ENCODE measurements around the gene L3MBTL4. TPM values are rescaled to one million over a fixed set of nuclear protein-coding genes. Genes with fewer than 3 reads are reported as not detected.

The L3MBTL4 gene
- total RNA-seq, 1 donor from 2014 or later, result 14.9 TPM

DNA sequence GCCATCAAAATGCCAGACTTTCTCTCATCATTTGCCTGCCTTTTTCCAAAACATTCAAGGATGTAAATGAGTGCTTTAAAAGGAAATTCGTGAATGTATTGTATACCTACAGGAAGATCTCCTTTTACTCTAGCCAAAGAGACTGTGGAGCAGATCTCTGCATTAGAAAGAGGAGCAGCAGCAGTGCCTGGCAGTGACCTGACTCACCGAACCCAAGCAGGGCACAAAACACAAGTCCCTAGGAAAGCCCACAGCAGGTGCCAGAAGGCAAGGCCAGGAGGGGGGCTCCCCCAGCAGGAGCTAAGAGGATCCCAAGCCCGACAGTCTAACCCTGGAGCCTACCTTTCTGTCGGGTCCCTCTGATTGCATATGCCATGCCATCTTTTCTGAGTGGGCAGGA, 47.9 kb downstream of the L3MBTL4 start:
- DNase-seq (ENCODE audit: low spot score), result no peak

DNA sequence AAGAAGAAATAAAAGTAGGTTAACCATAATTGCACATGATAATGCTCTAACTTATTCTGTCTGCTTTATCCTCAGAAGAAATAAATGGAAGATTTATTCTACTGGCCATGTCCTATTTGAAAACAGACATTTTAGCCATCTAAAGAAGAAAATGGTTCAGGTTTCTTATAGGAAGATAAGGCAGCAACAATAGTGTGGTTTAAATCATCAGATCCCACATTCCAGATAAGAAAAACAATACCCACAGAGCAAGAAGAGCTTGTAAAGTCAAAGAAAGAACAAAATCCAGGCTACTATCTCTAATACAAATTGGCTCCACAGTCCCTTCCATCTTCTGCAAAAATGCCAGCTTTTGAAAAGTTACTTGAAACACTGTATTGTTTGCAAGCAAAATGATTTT, 49.3 kb downstream of the L3MBTL4 start:
- DNase-seq (ENCODE audit: low spot score), result no peak

DNA sequence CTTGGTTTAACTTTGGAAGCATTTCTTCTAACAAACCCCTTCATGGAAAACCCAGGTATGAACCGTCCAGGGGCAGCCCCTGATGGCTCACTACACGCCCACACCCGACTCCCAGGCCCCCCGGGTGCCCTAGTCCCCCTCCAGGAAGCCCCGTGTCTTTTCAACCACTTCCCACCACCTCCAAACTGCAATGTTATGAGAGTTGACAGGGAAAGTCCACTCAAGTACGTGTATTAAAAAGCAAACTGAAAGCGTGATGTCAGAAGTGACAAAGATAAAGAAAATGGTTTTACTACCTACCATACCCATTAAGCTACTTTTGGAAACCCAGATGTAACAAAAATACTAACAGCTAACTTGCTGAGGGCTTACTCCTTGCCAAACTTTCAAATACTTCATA, 51.5 kb downstream of the L3MBTL4 start:
- no peak for DNase-seq (ENCODE audit: low spot score)

DNA sequence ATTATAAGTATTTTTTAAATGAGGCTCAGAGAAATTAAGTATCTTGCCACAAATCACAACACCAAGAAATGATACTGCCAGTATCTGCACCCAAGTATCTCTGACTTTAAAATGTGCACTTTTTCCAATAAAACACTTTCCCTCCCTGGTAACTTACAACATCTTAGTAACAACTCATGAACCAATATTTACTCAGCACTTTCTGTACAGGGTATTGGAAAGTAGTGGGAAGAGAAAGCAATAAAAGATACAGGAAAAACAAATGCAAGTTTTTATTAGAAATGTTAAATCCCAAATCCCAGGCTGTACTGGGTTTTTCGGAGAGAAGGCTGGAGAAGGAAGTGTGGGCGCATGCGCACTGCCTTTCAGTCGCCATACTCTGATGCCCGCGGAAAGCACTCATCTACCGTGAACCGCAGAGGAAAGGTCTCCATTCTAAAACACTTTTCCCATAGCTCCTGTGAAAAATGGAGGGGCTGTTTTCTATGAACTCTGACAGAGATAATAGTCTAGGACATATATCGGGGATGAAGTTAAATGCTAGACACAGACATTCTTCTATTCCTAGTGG, 52.1 kb downstream of the L3MBTL4 start:
- DNase-seq (ENCODE audit: low spot score), result no peak

DNA sequence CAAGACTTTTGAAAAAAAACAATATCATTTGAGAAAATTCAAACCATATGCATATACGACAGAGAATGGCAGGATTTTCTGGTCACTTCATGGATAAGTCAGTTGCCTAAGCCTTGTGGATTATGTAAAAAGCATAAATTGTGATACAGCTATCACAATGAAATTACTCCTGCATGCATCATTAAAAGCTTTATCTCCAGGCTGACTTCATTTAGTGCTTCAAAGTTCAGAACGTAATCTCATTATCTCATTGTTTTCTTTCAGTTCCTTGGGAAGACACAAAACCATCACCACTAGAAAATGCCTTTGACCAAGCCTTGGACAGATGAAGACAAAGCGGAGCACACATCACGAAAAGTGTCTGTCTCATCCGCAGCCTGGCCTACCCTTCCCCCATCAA, 57.0 kb downstream of the L3MBTL4 start:
- DNase-seq (ENCODE audit: low spot score), result no peak

DNA sequence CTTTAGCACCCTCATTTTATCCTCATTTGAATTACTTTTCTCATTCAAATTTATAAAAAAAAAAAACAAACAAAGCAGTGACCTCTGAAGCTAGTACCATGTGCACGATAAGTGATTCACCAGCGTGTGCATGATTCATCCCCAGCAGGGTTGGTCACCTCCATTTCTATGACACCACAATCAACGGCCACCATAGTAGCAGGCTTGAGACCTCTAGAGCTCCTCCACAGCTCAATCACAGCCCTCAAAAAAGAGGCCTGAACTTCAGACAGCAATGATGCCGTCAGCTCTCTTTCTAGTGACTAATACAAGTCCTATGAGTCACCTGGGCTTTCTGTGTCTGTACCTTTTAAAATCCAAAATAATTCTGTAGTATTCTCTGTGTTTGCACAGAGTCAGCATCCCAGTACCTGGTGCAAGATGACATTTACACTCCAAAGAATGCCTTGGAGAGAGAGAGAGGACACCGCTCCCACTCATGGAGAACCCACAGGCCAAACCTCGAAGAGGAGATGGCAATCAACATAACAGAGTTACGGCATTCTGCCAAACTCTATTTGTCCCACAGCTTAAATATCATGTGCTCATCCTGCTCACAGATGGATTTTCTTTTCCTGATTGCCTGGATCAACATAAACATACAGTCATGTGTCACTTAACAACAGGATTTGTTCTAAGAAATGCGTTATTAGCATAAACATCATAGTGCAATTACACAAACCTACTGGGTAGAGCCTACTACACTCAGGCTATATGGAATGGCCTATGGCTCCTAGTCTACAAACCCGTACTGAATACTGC, 58.7 kb downstream of the L3MBTL4 start:
- DNase-seq (ENCODE audit: low spot score), result no peak

DNA sequence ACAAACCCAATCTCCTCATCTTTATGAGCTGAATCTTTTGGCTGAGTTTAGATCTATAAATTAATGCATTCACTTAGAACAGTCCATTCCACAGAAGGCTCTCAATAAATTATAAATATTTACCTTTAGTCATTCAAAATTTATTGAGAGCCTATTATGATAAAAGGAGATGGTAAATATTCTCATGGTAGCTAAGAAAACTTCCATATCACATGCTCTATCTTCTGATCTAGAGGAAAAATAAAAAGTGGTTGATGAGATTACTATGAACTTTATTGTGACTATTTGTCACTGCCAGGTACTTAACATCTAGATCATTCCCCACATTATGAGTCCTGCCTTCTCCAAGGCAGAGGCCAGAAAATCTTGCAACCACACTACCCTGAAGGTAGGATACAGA, 62.4 kb downstream of the L3MBTL4 start:
- DNase-seq (ENCODE audit: low spot score), result no peak

DNA sequence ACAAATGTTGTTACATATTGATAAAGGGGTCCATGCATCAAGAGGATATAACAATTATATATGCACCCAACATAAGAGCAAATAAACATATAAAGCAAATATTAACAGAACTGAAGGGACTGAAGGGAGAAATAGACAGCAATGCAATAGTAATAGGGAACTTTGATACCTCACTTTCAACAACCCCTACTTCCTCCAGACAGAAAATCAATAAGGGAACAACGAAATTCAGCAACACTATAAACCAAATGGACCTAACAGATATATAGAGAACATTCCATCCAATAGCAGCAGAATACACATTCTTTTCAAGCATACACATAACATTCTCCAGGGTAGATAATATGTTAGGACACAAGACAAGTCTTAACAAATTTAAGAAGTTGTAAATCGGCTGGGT, 71.7 kb downstream of the L3MBTL4 start:
- no peak for DNase-seq (ENCODE audit: low spot score)

DNA sequence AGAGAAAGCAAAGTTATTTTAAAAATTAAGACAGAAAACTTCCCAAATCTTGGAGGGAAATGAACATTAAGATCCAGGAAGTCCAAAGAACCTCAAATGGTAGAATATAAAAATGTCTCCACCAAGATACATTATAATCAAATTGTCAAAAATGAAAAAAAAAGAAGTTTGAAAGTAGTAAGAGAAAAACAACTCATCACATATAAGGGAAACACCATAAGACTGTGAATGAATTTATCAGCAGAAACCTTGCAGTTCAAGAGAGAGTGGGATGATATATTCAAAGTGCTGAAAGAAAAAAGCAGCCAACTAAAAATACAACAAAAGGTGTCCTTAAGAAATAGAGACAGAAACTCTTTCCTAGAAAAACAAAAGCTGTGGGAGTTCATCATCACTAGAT, 73.0 kb downstream of the L3MBTL4 start:
- DNase-seq (ENCODE audit: low spot score), result no peak

DNA sequence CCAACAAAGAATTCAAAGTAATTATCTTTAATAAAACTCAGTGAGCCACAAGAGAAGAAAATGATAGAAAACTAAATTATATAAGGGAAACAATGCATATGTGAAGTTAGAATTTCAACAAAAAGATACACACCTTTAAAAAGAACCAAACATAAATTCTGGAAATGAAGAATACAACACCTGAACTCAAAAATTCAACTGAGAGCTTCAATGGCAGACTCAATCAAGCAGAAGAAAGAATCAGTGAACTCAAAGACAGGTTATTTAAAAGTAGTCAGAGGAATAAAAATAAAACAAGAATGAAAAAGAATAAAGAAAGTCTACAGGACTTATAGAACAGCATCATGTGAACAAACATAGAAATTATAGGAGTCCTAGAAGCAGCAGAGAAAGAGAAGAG, 73.4 kb downstream of the L3MBTL4 start:
- no peak for DNase-seq (ENCODE audit: low spot score)

DNA sequence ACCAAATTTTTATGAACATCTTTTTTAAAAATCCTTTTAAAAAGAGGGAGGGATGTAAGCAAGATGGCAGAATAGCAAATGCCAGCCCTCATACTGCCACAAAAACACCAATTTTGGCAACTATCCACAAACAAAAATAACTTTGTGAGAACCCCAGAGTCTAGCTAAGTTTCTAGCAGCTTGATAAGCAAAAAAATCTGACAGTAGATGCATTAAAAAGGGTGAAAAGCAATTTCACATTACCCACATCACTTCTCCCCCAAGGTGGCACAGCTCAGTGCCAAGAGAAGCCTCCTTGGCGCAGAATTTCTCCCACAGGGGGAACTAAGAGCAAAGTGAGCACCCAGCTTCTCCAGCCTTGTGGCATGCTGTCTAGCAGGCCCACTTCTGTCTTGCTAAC, 74.6 kb downstream of the L3MBTL4 start:
- no peak for DNase-seq (ENCODE audit: low spot score)

DNA sequence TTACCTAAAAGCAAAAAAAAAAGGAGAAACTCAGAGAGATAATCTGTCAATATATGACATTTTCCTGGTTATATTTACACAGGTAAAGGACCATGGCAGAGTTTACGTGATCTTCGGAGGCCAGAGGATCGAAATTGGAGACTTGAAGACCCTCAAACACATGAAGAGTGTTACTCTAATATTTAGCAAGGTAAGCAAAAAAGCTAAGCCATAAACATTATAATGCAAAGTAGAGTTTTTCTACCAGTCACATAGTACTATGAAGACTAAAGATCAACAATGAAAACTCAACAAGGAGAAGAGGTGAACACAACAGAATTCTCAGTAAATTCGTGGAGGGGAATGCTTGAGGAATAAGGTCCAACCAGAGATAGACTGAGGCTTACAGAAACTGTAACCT, 78.5 kb downstream of the L3MBTL4 start:
- DNase-seq (ENCODE audit: low spot score), result no peak

DNA sequence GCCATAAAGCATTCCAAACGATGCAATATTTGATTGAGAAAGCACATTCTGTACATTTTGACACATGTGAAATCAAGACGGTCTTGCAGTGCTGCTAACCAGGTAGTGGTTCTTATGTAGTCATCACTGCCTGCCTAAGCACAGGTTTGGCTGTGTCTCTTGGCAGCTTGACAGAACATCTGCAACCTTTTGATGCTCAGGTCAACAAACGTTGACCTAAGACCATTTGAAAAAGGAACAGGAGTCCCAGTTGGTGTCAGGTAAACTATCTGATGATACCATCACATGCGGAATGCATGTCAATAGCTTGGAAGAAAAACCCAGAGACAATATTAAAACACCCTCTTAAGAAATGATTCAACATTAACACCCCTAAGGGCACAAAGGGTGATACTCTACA, 80.7 kb downstream of the L3MBTL4 start:
- DNase-seq (ENCODE audit: low spot score), result no peak

DNA sequence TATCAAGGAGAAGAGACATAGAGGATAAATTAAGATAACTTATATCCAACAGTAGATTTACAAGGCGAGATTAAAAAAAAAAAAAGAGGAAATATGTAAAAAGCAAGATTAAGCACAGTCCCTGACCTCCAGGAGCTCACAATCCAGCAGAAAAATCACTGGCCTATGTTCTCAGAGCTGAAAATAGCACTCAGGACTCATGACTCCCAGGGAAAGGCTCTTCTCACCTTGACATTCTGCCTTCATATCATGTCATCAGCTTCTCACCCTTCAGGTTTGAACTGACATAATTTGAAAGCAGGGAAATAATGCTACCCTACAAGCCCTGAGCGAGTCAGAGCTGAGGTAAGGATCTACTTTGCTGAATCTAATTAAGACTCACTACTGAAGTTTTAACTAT, 82.8 kb downstream of the L3MBTL4 start:
- DNase-seq (ENCODE audit: low spot score), result no peak

DNA sequence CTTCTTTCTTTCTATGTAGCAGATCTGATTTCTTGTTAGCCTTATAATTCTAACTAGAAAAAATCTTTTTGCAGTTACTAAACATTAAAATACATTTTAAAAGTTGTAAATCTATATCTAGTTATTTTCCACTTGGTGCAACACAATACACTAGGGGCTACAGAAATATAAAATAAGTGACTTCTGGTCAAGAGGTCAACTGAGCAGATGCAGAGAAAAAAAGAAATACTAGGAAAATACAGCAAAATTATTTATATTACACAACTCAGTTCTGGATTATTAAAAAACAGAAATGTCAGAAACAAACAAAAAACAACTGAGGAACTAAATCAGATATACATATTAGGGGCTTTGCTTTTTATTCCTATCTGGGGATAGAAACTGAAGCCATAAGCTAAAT, 83.9 kb downstream of the L3MBTL4 start:
- DNase-seq (ENCODE audit: low spot score), result no peak

DNA sequence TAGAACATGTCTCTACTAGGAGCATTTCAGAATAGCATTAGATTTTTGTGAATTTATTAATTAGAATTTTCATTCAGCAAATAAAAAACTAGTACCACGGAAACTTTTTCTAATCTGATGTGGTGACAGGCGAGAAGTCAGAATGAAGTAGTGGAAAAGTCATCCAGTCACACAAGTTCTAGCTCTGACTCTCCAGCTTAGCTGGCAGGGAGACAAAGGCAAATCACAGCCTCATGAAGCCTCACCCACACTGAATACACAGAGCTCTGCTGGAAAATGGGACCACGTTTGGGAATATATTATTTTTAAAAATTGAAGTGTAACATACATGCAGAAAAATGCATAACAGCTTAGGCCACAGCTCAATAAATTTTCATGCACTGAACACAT, 86.1 kb downstream of the L3MBTL4 start:
- no peak for DNase-seq (ENCODE audit: low spot score)

DNA sequence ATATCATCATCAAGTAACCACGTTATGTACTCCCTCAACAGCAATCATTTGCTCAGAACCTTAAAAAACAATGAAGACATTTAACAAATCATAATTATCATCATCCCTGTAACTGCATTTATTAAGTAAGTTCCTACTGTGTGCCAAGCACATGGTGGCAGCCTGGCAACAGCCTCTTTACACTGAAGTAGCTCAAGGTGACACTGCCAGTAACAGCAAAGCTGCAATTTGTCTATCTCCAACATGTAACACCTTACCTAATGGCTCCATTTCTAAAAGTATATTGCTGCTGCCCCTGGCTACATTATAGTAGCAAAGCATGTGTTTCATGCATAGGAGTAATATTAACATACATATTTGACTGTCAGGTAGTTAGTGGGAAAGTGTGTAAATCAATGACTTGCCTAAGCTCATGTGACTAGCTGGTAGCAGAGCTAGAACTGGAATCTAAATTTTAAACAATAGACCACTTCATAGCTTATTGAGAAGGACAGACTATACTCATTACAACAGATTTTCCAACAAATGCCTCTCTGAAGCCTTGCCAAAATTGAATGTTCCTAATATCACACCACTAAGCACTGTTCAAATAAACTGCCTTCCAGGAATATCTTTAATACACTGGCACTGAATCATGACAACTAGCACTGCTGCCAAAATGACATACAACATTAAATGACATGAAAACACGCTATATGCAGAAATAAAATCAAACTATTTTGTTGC, 86.7 kb downstream of the L3MBTL4 start:
- no peak for DNase-seq (ENCODE audit: low spot score)

DNA sequence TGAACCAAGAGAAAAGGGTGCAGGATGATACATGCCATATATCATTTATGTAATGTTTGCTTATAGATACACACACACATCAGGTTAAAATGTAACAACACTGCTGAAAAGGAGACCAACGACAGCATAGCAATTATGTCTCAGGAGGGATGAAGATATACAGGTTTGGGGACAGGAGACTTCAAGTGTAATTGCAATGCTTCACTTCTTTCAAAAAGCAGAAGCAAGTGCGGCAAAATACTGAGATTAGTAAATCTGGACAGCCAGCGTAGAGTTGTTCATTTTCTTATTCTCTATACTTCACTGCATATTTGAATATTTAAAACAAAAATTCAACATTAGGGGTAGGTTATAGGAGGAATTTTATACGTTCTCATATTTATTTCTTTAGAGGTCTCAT, 87.2 kb downstream of the L3MBTL4 start:
- no peak for DNase-seq (ENCODE audit: low spot score)

DNA sequence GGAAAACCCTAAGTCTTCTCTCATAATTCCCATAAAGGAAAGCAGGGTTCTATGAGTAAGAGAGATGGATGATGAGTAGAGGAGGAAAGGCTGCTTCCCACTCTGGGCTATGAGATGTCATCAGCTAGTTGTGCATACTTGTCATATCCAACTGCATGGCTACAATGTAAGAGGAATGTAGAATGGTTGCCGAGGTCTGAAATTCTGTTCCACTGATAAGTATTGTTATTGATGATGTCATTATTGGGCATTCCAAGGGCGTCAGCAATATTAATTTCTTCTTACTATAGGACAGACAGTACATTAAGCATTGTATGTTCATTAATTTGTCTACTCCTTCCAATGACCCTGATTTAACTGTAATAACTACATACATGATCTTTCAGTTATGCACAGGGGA, 88.1 kb downstream of the L3MBTL4 start:
- no peak for DNase-seq (ENCODE audit: low spot score)

DNA sequence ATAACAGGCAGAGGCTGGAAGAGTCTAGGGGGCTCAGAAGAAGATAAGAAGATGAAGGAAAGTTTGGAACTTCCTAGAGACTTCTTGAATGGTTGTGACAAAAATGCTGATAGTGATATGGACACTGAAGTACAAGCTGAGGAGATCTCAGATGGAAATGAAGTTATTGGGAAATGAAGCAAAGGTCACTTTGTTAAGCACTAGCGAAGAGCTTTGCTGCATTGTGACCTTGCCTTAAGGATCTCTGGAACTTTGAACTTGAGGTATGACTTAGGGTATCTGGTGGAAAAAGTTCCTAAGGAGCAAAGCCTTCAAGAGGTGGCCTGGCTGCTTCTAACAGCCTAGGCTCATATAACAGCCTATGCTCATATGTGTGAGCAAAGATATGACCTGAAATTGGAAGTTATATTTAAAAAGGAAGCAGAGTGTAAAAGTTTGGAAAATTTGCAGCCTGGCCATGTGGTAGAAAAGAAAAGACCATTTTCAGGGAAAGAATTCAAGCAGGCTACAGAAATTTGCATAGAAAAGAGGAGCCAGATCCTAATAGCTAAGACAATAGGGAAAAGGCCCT, 91.3 kb downstream of the L3MBTL4 start:
- DNase-seq (ENCODE audit: low spot score), result no peak

DNA sequence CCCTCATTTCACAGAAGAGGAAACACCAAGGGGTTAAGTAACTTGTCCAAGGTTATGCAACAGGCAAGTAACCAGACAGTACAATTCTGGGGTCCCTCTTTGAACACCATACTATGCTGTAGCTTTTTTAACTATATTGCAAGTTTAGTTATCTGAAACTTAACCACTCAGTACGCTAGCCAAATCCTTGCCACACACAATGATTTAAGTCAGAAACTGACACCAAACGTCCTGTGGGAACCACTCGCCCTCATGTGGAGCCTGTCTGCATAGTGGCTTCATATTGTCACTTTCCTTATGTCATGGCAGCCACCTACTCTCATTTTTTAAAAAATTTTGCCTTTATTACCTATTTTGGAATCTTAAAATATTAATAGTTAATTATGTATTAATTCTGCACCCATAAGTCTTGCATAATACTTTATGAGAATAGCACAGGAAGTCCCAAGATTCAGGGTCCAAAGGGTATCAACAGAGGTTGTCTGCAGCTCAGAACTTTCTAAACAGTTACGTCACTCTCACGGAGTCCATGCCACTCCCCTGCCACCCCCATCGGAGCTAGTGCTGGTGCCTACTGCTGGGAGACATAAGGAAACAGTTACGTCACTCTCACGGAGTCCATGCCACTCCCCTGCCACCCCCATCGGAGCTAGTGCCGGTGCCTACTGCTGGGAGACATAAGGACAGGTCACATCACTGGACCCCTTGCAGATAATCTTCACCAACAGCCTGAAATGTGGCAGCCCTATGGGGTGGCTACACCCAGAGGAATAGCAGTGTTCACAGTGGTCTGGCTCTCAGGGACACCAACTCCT, 99.0 kb downstream of the L3MBTL4 start:
- no peak for DNase-seq (ENCODE audit: low spot score)

DNA sequence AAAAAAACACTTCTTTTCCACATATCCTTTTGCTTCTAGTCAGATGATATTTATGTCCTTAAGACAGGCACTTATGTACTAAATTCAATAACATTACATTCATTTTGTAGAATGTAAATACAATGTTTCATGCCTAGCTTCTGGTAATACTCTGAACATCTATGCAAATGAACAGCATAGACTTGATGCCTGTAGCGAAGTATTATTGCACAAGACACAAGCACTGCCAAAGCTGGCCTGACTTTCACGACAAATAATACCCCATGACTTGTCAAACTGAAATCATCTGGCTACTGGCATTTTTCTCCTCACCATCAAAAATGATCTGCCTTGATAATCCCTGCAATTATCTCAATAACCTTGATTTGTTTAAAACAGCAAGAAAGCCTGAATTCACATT, 101.3 kb downstream of the L3MBTL4 start:
- no peak for DNase-seq (ENCODE audit: low spot score)

All from umbilical cord (tissue), 2 donors.